Anterior cingulate cortex (tissue), 58 donors: ENCODE data around the gene VRK3.

Experiments used
- DNase-seq, 58 donors: peaks; one replicate each; lab custom pipeline; 2025; lab: John Stamatoyannopoulos, UW

The VRK3 gene

GRCh38 chr19:49933643-49934042, 91.5 kb downstream of the VRK3 start:
- DNase-seq, result no peak

GRCh38 chr19:49932731-49933131, 92.4 kb downstream of the VRK3 start:
- DNase-seq, result no peak

- no peak for DNase-seq
These were observed 93.1 kb downstream of the VRK3 start for GRCh38 chr19:49932041-49932451.

GRCh38 chr19:49931293-49932040, 93.7 kb downstream of the VRK3 start:
- DNase-seq, result no peak

- peak in 1 of 58 donors; percentile 18 for DNase-seq
These were observed 94.6 kb downstream of the VRK3 start for GRCh38 chr19:49930483-49931011.

- DNase-seq, result peak; percentile 70 to 97 (median 93)
These were observed 95.3 kb downstream of the VRK3 start for GRCh38 chr19:49929611-49930482.

- DNase-seq, result peak in 55 of 58 donors; percentile 70 to 93 (median 85)
These were observed 96.0 kb downstream of the VRK3 start, which contains the start of the genes ATF5 and NUP62 for GRCh38 chr19:49929121-49929610. ATF5 (plus strand) TSS chr19:49929205; CDS start chr19:49930851, 1,646 bp downstream. NUP62 (minus strand) TSS chr19:49929504; CDS start chr19:49909807, 19,697 bp downstream.

GRCh38 chr19:49927526-49928264, 97.5 kb downstream of the VRK3 start:
- no peak for DNase-seq

GRCh38 chr19:49926515-49926914, 98.7 kb downstream of the VRK3 start:
- DNase-seq, result no peak
